Subcutaneous abdominal adipose tissue (tissue), 5 donors: ENCODE results near the gene NKAIN4.

Experiments used
- H3K27ac ChIP-seq: one replicate; pipeline ENCODE4 v1.7.0; 2013; ENCODE audit warnings: low read depth, mild to moderate bottlenecking, inconsistent platforms, low read length, moderate library complexity
- H3K27me3 ChIP-seq, 5 donors: one replicate each; pipeline ENCODE4 v1.7.0; 2013; ENCODE audit warnings: low read length in 5 of 5, inconsistent platforms in 1 of 5; ENCODE audit not compliant: control insufficient read depth in 5 of 5, insufficient read depth in 4 of 5
- H3K36me3 ChIP-seq, 5 donors: one replicate each; pipeline ENCODE4 v1.7.0; 2013; ENCODE audit warnings: low read length in 5 of 5; ENCODE audit not compliant: control insufficient read depth in 5 of 5, insufficient read depth in 5 of 5
- H3K4me1 ChIP-seq, 5 donors: one replicate each; pipeline ENCODE4 v1.7.0; 2013; ENCODE audit warnings: low read length in 5 of 5, mild to moderate bottlenecking in 3 of 5, moderate library complexity in 1 of 5; ENCODE audit not compliant: control insufficient read depth in 5 of 5, insufficient read depth in 5 of 5
- H3K4me3 ChIP-seq, 5 donors: one replicate each; pipeline ENCODE4 v1.7.0; 2013; ENCODE audit warnings: low read length in 5 of 5, low read depth in 1 of 5
- H3K9ac ChIP-seq, 5 donors: one replicate each; pipeline ENCODE4 v1.7.0; 2013; ENCODE audit warnings: low read length in 5 of 5, mild to moderate bottlenecking in 4 of 5, moderate library complexity in 3 of 5
- H3K9me3 ChIP-seq, 5 donors: one replicate each; pipeline ENCODE4 v1.7.0; 2013; ENCODE audit warnings: low read length in 5 of 5; ENCODE audit not compliant: control insufficient read depth in 5 of 5
- donor health status: healthy.
- donor health status: healthy.
- donor health status: healthy.
- donor health status: healthy.
- donor health status: healthy.

The NKAIN4 gene

GRCh38 chr20:63283397-63284082 lies 29.3 kb upstream of the NKAIN4 start:
- Histone ChIP-seq H3K36me3 (peaks cover 0 to 93% (median 80%) of the 10 kb centered on the region in 5 donors), H3K4me3 (no peak overlapping the region), H3K4me1 (peaks cover 0 to 6% (median 5%) of the 10 kb centered on the region in 5 donors), H3K27me3 (no peaks in the 10 kb centered on the region), H3K9me3 (no peaks in the 10 kb centered on the region), H3K27ac (no peak overlapping the region), H3K9ac (no peak overlapping the region)

GRCh38 chr20:63282946-63283345 lies 28.7 kb upstream of the NKAIN4 start:
- Histone ChIP-seq H3K9me3 (no peaks in the 10 kb centered on the region), H3K9ac (no peak overlapping the region), H3K27ac (no peak overlapping the region), H3K36me3 (peaks cover 0 to 93% (median 80%) of the 10 kb centered on the region in 5 donors), H3K4me3 (no peak overlapping the region), H3K27me3 (no peaks in the 10 kb centered on the region), H3K4me1 (peaks cover 0 to 6% (median 5%) of the 10 kb centered on the region in 5 donors)

GRCh38 chr20:63281742-63282665 lies 27.7 kb upstream of the NKAIN4 start:
- Histone ChIP-seq H3K36me3 (peaks cover 0 to 96% (median 81%) of the 10 kb centered on the region in 5 donors), H3K9ac (no peak overlapping the region), H3K4me3 (no peak overlapping the region), H3K9me3 (no peaks in the 10 kb centered on the region), H3K4me1 (peaks cover 0 to 6% (median 5%) of the 10 kb centered on the region in 5 donors), H3K27me3 (no peaks in the 10 kb centered on the region), H3K27ac (no peak overlapping the region)

- Histone ChIP-seq H3K27ac (no peak overlapping the region), H3K4me3 (no peak overlapping the region), H3K9me3 (no peaks in the 10 kb centered on the region), H3K27me3 (no peaks in the 10 kb centered on the region), H3K36me3 (peaks cover 0 to 97% (median 82%) of the 10 kb centered on the region in 5 donors), H3K9ac (no peak overlapping the region), H3K4me1 (peaks cover 0 to 6% (median 5%) of the 10 kb centered on the region in 5 donors)
Measured at GRCh38 chr20:63280929-63281545, 26.8 kb upstream of the NKAIN4 start.

GRCh38 chr20:63280371-63280770 lies 26.1 kb upstream of the NKAIN4 start:
- Histone ChIP-seq H3K27ac (no peak overlapping the region), H3K36me3 (peaks cover 0 to 93% (median 79%) of the 10 kb centered on the region in 5 donors), H3K4me3 (no peak overlapping the region), H3K4me1 (peaks cover 0 to 6% (median 5%) of the 10 kb centered on the region in 5 donors), H3K27me3 (no peaks in the 10 kb centered on the region), H3K9me3 (no peaks in the 10 kb centered on the region), H3K9ac (no peak overlapping the region)

GRCh38 chr20:63279931-63280330 lies 25.7 kb upstream of the NKAIN4 start:
- Histone ChIP-seq H3K36me3 (peaks cover 0 to 89% (median 77%) of the 10 kb centered on the region in 5 donors), H3K4me3 (no peak overlapping the region), H3K9me3 (no peaks in the 10 kb centered on the region), H3K27ac (no peak overlapping the region), H3K27me3 (no peaks in the 10 kb centered on the region), H3K9ac (no peak overlapping the region), H3K4me1 (peaks cover 0 to 7% (median 5%) of the 10 kb centered on the region in 5 donors)

- Histone ChIP-seq H3K9ac (no peak overlapping the region), H3K27me3 (no peaks in the 10 kb centered on the region), H3K9me3 (no peaks in the 10 kb centered on the region), H3K4me1 (peaks cover 5 to 18% (median 13%) of the 10 kb centered on the region in 5 donors), H3K27ac (no peak overlapping the region), H3K36me3 (peaks cover 0 to 77% (median 70%) of the 10 kb centered on the region in 5 donors), H3K4me3 (no peak overlapping the region)
Measured at GRCh38 chr20:63278661-63279060, 24.4 kb upstream of the NKAIN4 start.

GRCh38 chr20:63277466-63278272 lies 23.4 kb upstream of the NKAIN4 start:
- Histone ChIP-seq H3K36me3 (peaks cover 0 to 67% (median 60%) of the 10 kb centered on the region in 5 donors), H3K27ac (no peak overlapping the region), H3K9me3 (no peaks in the 10 kb centered on the region), H3K9ac (no peak overlapping the region), H3K4me1 (peaks cover 8 to 25% (median 19%) of the 10 kb centered on the region in 5 donors), H3K27me3 (no peaks in the 10 kb centered on the region), H3K4me3 (no peak overlapping the region)

- Histone ChIP-seq H3K27me3 (no peaks in the 10 kb centered on the region), H3K9ac (no peak overlapping the region), H3K9me3 (no peaks in the 10 kb centered on the region), H3K4me3 (no peak overlapping the region), H3K27ac (no peak overlapping the region), H3K4me1 (peaks cover 8 to 27% (median 20%) of the 10 kb centered on the region in 5 donors), H3K36me3 (peaks cover 0 to 60% (median 55%) of the 10 kb centered on the region in 5 donors)
Measured at GRCh38 chr20:63276956-63277355, 22.7 kb upstream of the NKAIN4 start.
